Endodermal cell (in vitro differentiated cells): ENCODE results near the gene RAD51. TPM values are rescaled to one million over a fixed set of nuclear protein-coding genes. Genes with fewer than 3 reads are reported as not detected.

ENCODE experiments used
- DNase-seq: peaks from one replicate; pipeline ENCODE4 v3.0.0-alpha.2; 2017
- H3K27ac ChIP-seq: 2 replicates; pipeline ENCODE4 v1.5.1; 2013; ENCODE audit warnings: mild to moderate bottlenecking, low read depth, low read length, moderate library complexity
- H3K27me3 ChIP-seq: 2 replicates; pipeline ENCODE4 v1.6.1; 2013; ENCODE audit warnings: mild to moderate bottlenecking, low read length, moderate library complexity; ENCODE audit not compliant: insufficient read depth, control insufficient read depth, poor library complexity, severe bottlenecking
- H3K36me3 ChIP-seq: 2 replicates; pipeline ENCODE4 v1.7.0; 2013; ENCODE audit warnings: mild to moderate bottlenecking, low read length, moderate library complexity; ENCODE audit not compliant: control insufficient read depth, insufficient read depth
- H3K4me1 ChIP-seq: one replicate; pipeline ENCODE4 v1.7.0; 2013; ENCODE audit warnings: low read length; ENCODE audit not compliant: control insufficient read depth, insufficient read depth
- H3K4me3 ChIP-seq: 2 replicates; pipeline ENCODE4 v1.5.1; 2013; ENCODE audit warnings: mild to moderate bottlenecking, low read length, moderate library complexity
- H3K9ac ChIP-seq: 2 replicates; pipeline ENCODE4 v1.6.1; 2013; ENCODE audit warnings: mild to moderate bottlenecking, low read length, moderate library complexity; ENCODE audit not compliant: poor library complexity, severe bottlenecking; ENCODE audit errors: extremely low read depth
- H3K9me3 ChIP-seq: 2 replicates; pipeline ENCODE4 v1.6.1; 2013; ENCODE audit warnings: mild to moderate bottlenecking, low read length, moderate library complexity; ENCODE audit not compliant: control insufficient read depth
- H3K27ac Mint-ChIP-seq: 2 replicates; pipeline ENCODE4 v1.8.0; 2020; ENCODE audit warnings: mixed read lengths
- H3K27me3 Mint-ChIP-seq: 2 replicates; pipeline ENCODE4 v1.8.0; 2021; ENCODE audit warnings: mild to moderate bottlenecking, mixed read lengths; ENCODE audit not compliant: insufficient read depth
- H3K36me3 Mint-ChIP-seq: 2 replicates; pipeline ENCODE4 v1.8.0; 2020; ENCODE audit warnings: low read depth, mixed read lengths
- H3K4me1 Mint-ChIP-seq: 2 replicates; pipeline ENCODE4 v1.8.0; 2020; ENCODE audit warnings: mixed read lengths
- H3K4me3 Mint-ChIP-seq: 2 replicates; pipeline ENCODE4 v1.8.0; 2020; ENCODE audit warnings: mild to moderate bottlenecking, moderate library complexity, mixed read lengths
- H3K9me3 Mint-ChIP-seq: 2 replicates; pipeline ENCODE4 v1.8.0; 2020; ENCODE audit warnings: mild to moderate bottlenecking, mixed read lengths
- WGBS, 2 experiments: methylation state at CpG; one replicate each; pipeline versions ENCODE4 v1.1.5 to v1.1.7; 2013; ENCODE audit warnings: missing lambda C conversion rate in 2 of 2, mixed read lengths in 1 of 2; ENCODE audit not compliant: insufficient coverage in 1 of 2, insufficient read length in 1 of 2; 5-methylcytosine and 5-hydroxymethylcytosine counted together
- total RNA-seq, 2 donors: library from RNA; stranded (reverse); fragmentation: NEBNext Ultra II Directional in 1 of 2; extraction: Animal tissue kit (Norgen Biotek cat#: 25700) in 1 of 2; gene quantifications; 2 replicates in 1 of 2; 3 replicates in 1 of 2; pipeline ENCODE4 v1.2.1, GENCODE V29; 2021
- TF ChIP-seq, protein P1 (sequence below): fragments of 200-600 bp; sonication (generic); conservative IDR thresholded peaks from 2 replicates; pipeline ENCODE4 v1.5.0; 2021; ENCODE audit warnings: antibody characterized with exemption, mild to moderate bottlenecking

RAD51 gene
- total RNA-seq, 2 donors from 2014 or later: 34.1 to 50.9 TPM

DNA sequence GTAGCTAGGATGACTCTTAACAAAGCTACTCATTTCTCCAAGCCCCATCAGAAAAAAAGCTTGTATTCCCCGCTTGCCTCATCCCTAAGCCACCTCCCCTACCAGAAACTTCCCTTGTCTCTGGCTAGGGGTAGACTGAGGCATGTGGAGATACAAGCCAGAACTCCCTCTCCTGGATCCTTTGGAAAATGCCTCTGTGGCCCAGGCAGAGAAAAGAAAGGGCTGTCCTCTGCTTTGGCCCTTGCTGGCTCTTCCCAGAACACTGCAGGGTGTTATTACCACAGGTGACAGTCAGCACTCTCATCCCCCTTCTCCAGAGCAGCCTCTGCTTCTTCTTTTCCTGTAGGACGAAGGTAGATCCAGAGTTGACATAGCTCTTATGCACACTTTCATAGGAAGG is 44.9 kb downstream of the RAD51 start:
- no peaks in the 10 kb centered on the region for H3K9me3 Mint-ChIP-seq
- peak overlapping the region; percentile 42 for H3K27ac Mint-ChIP-seq
- no peak overlapping the region for H3K27ac ChIP-seq
- 94% methylated on average over 2 of the region's 2 CpGs; no CpG with 5 or more reads in 1 of the 2 experiments for WGBS, 2 experiments
- H3K27me3 Mint-ChIP-seq: no peaks in the 10 kb centered on the region
- peaks cover 14% of the 10 kb centered on the region for H3K4me1 Mint-ChIP-seq
- peaks cover 82% of the 10 kb centered on the region for H3K36me3 ChIP-seq
- H3K9me3 ChIP-seq: no peaks in the 10 kb centered on the region
- no peak overlapping the region for H3K4me3 Mint-ChIP-seq
- H3K4me1 ChIP-seq: no peaks in the 10 kb centered on the region
- H3K36me3 Mint-ChIP-seq: peaks cover 54% of the 10 kb centered on the region
- H3K4me3 ChIP-seq: no peak overlapping the region
- peak; percentile 54 for DNase-seq
- H3K27me3 ChIP-seq: no peaks in the 10 kb centered on the region
- no peak overlapping the region for H3K9ac ChIP-seq
- TF ChIP-seq, protein P1, sequence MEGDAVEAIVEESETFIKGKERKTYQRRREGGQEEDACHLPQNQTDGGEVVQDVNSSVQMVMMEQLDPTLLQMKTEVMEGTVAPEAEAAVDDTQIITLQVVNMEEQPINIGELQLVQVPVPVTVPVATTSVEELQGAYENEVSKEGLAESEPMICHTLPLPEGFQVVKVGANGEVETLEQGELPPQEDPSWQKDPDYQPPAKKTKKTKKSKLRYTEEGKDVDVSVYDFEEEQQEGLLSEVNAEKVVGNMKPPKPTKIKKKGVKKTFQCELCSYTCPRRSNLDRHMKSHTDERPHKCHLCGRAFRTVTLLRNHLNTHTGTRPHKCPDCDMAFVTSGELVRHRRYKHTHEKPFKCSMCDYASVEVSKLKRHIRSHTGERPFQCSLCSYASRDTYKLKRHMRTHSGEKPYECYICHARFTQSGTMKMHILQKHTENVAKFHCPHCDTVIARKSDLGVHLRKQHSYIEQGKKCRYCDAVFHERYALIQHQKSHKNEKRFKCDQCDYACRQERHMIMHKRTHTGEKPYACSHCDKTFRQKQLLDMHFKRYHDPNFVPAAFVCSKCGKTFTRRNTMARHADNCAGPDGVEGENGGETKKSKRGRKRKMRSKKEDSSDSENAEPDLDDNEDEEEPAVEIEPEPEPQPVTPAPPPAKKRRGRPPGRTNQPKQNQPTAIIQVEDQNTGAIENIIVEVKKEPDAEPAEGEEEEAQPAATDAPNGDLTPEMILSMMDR: peak; percentile 60

- Histone ChIP-seq H3K4me3 (no peak overlapping the region), H3K27me3 (no peaks in the 10 kb centered on the region), H3K36me3 (peaks cover 56% of the 10 kb centered on the region), H3K27ac (no peak overlapping the region), H3K9ac (no peak overlapping the region), H3K4me1 (no peaks in the 10 kb centered on the region), H3K9me3 (no peaks in the 10 kb centered on the region)
- Mint-ChIP-seq H3K9me3 (no peaks in the 10 kb centered on the region), H3K36me3 (peaks cover 24% of the 10 kb centered on the region), H3K27me3 (no peaks in the 10 kb centered on the region), H3K4me1 (peaks cover 11% of the 10 kb centered on the region), H3K4me3 (no peak overlapping the region), H3K27ac (no peak overlapping the region)
- TF ChIP-seq, protein P1: no peak
- no peak for DNase-seq
- WGBS, 2 experiments: 86 to 100% methylated on average over 2 of the region's 2 CpGs
Measured at GRCh38 chr15:40743485-40743901, 48.5 kb downstream of the RAD51 start.

DNA sequence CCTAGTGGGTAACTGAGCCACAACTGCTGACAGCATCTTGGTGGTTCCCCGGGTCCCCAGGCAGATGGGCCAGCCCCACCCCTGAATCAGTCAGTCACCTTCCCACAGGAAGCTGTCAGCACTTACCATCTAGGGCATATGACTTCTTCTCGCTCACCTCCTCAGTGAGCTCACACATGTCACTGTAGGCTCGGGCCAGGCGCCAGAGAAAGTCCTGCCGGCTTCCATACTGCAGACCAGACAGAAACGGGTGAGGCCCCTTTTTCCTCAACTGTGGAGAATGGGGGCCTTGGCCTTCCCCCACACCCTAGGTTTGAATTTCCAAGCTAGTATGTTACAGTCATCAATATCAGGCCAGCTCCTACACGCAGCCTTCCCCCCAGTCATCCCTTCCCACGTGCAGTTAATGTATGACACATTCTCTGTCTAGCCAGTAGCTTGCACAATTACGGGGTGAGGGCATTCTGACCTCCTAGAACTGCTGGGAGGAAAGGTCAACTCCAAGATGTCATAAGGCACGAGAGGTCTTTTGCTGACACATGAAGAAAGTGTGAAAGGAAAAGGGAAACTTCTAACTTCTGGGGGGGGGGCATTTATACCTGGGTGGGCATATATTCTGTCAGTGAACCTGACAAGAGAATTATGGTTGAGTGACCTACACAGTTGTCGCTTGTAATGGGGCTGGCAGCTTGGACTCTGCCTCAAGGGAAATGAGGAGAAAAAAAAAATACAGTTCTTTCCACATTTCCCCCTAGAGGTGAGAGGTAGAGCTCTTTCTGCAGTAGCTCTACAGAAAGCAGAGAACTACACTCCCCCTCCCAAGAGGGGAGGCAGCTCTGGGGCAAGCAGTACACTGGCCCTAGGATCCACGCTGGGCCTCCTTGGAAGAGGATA is 49.2 kb downstream of the RAD51 start:
- H3K27me3 Mint-ChIP-seq: no peaks in the 10 kb centered on the region
- Histone ChIP-seq H3K9ac (no peak overlapping the region), H3K27ac (no peak overlapping the region), H3K4me3 (no peak overlapping the region), H3K4me1 (no peaks in the 10 kb centered on the region), H3K36me3 (peaks cover 52% of the 10 kb centered on the region), H3K27me3 (no peaks in the 10 kb centered on the region), H3K9me3 (no peaks in the 10 kb centered on the region)
- H3K27ac Mint-ChIP-seq: no peak overlapping the region
- no peak for DNase-seq
- H3K4me1 Mint-ChIP-seq: peaks cover 5% of the 10 kb centered on the region
- no peak overlapping the region for H3K4me3 Mint-ChIP-seq
- TF ChIP-seq, protein P1: peak; percentile 60
- peaks cover 21% of the 10 kb centered on the region for H3K36me3 Mint-ChIP-seq
- no peaks in the 10 kb centered on the region for H3K9me3 Mint-ChIP-seq
- 92 to 93% methylated on average over 5 to 12 of the region's 12 CpGs for WGBS, 2 experiments
